ENCODE results near the gene MIEF1.

The MIEF1 gene

DNA sequence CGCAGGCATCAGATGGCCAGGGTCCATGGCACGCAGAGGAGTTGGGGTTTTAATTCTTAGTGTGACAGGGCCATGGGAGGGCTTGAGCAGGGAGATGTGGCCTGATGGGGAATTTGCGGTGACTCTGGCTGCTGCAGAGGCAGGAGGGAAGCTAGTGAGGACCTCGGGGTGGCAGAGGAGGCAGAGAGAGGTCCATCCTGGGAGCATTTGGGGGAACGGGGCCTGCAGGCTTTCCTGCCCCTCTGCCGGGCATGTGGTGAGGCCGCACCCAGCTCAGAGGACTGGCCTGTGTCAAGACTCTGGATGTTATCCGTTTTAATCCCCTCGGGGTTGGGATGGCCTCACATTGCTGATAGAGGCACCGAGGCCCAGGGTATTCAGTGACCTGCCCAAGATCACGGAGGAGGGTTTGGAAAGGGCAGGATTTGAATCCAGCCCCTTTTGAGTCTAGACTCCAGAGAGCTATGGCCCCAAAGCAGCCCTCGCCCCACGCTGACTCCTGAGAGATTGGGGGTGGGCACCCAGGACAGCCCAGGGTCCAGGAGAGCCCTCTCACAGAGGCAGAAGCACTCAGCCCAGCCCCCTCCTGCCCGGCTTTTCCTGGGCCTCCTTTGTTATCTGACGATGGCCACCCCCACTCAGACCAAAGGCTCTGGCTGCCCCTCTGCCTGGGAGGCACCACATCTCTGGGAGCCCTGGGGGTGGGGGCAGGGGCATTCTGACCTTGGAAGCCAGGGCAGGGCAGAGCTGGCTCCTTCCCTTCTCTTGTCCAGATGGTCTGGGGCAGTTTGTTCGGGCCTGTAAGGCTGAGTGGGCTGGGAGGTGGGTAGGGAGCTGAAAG is 31.4 kb upstream of the MIEF1 start:
- DNase-seq (ENCODE audit: low read depth, low spot score), result no peak

- no peak for DNase-seq (ENCODE audit: low read depth, low spot score)
These were observed 30.5 kb upstream of the MIEF1 start for GRCh38 chr22:39471381-39472141.

DNA sequence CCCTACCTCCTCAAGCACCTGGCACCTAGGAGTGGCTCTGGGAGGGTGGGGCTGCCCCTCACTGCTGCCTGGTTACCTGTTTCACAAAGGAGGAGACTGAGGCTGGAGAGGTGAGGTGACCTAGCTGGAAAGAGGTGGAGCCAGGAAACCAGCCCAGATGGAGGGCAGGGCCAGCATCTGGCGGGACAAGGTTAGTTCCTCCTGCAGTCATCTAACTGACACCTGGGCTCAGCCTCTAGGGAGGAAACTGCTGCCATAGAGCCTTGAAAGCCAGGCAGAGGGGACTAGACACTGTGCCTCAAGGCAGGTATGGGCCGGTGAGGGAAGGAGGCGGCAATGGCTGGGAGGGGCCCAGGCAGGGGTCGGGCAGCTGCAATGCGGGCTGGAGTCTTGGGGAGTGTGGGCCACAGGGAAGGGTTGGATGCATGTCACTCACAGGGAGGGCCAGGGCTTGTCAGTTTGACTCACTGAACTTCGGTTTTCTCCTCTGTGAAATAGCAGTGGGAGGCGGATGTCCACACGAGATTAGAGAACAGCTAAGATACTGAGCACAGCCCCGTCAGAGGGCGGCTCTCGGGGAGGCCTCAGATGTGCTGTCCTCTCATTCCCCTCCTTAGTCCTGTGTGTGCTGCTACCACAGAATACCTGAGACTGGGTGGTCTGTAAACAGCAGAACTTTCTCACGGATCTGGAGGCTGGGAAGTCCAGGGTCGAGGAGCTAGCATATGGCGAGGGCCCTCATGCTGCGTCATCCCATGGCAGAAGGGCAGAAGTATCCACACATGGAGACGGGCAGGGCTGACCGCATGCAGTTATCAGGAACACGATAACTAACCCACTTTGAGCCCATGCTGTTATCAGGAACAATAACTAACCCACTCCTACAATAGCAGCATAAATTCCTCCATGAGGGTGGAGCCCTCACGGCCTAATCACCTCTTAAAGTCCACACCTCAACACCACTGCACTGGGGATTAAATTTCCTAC is 29.2 kb upstream of the MIEF1 start:
- DNase-seq (ENCODE audit: low read depth, low spot score), result no peak

DNA sequence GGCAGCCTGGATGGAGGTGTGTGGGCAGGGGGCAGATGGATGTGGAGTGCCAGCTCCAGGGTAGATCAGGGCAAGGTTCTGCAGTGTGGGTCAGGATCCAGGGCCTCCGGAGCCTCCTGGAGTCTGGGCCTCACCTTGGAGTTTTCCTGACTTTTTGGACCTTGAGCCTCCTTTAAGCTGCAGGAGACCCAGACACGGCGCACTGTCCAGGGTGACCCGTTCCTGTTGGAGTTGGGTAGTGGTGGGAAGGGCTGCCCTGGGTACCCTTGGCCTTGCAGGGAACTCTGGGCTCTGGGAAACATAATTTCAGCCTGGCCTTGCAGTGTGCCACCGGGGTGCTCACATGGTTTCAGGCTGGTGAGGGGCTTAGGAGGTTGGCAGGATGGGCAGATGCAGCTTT is 28.2 kb upstream of the MIEF1 start:
- DNase-seq (ENCODE audit: low read depth, low spot score), result no peak

- no peak for DNase-seq (ENCODE audit: low read depth, low spot score)
These were observed 27.6 kb upstream of the MIEF1 start for GRCh38 chr22:39474351-39475111.

- DNase-seq (ENCODE audit: low read depth, low spot score), result no peak
These were observed 26.8 kb upstream of the MIEF1 start for GRCh38 chr22:39475337-39475736.

DNA sequence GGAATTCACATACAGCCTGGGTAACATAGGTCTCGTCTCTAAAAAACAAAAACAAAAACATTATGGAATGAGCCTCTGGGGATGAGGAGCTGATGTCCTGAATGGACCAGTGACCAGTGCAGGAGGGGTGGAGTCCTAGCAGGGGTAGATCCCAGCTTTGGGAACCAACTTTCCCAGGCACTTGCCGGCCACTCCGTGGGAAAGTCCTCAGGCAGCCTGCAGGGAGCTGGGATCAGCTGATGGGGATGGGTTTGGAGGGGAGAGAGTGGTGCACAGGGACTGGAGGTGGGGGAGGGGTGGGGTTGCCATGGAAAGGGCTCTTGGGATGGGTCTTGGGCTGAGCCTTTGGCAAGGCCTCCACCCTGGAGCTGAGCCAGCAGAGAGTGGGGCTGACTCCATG is 26.2 kb upstream of the MIEF1 start:
- DNase-seq (ENCODE audit: low read depth, low spot score), result no peak

GRCh38 chr22:39476664-39477063 is 25.4 kb upstream of the MIEF1 start:
- DNase-seq (ENCODE audit: low read depth, low spot score), result no peak

DNA sequence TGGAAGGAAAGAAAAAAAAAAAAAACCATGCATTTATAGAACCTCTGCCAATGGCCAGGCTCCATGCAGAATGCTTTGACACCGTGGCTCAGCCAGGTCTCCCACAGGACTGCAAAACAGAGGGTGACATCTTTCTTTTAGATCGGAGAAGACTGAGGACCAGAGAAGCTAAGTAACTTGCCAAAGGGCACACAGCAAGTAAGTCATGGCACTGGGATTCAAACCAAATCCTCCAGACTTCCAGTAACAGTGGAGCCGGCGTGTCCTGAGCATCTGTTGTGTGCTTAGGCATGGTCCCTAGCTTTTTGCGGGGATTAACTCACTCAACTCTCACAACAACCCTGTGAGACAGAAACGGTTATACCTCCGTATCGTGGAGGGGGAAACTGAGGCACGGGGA is 24.5 kb upstream of the MIEF1 start:
- no peak for DNase-seq (ENCODE audit: low read depth, low spot score)

DNA sequence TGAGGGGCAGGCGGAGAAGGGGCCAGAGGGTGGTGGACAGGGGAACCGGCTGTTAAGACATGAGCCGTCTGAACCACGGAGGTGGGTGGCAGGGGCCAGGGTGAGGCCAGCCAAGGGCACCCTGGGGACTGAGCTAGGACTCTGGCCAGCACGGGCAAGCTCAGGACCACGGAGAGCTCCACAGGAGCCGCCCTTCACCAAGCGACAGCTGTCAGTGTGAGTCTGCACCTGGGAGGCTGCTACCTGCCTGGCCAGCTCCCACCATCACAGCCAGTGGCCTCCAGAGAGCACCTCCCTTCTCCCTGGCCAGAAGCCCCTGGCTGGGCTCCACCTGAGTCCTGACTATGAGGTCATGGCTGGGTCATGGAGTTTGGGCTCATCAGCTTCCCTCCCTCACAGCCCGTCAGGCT is 23.6 kb upstream of the MIEF1 start:
- DNase-seq (ENCODE audit: low read depth, low spot score), result no peak

DNA sequence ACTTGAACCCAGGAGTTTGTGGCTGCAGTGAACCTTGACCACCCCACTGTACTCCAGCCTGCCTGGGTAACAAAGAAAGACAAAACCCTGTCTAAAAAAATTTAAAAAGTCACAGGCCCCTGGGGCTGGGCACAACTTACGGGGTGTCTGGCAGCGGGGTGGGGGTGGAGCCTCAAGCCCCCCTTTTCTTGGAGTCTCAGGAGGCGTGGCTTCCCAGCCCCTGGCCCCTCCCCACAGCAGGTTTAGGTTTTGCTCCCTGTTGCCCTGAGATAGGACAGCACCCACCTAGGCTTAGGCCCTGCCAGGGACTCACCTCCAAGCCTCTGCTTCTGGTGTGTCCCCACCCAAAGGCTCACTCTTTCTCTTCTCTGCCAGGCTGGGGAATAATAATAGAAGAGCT is 22.8 kb upstream of the MIEF1 start:
- DNase-seq (ENCODE audit: low read depth, low spot score), result no peak

GRCh38 chr22:39480557-39480956 is 21.5 kb upstream of the MIEF1 start:
- DNase-seq (ENCODE audit: low read depth, low spot score), result no peak

DNA sequence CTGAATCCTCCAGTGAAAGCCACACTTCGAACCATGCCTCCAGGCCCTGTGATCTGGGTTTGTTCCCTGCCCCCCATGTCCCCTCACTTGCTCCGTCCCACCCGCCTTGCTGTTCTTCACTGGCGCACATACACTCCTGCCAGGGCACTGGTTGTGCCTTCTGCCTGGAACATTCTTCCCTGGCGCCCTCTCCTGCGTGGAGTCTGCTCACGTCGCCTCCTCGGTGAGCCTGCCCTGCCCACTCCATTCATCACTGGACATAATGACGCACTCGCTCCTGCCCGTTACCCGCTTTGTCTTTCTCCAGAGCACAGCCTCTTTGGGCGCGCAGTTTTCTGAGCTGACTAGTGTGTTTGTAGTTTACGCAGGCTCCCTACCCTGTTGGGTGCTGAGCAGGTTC is 21.0 kb upstream of the MIEF1 start:
- no peak for DNase-seq (ENCODE audit: low read depth, low spot score)

- DNase-seq (ENCODE audit: low read depth, low spot score), result no peak
These were observed 20.5 kb upstream of the MIEF1 start for GRCh38 chr22:39481595-39481994.

DNA sequence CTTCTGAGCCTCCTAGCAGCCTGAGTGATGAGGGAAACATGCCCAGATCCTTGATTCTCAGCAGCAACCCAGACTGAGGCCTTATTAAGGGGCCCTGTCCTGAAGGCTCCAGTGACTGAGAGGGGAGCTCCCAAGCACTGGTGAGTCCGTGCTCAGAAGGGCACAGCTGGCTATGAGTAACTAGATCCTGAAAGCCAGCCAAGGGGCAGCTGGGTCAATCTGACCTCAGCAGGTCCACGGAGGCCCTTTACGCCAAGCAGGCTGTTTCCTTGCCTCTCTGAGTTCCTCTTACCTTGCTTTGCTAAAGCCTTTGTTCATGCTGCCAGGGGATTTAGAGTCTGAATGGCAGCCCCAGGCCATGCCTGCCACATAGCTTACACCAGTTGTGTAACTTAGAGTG is 19.3 kb upstream of the MIEF1 start:
- no peak for DNase-seq (ENCODE audit: low read depth, low spot score)

- no peak for DNase-seq (ENCODE audit: low read depth, low spot score)
These were observed 14.9 kb upstream of the MIEF1 start for GRCh38 chr22:39486951-39487825.

- no peak for DNase-seq (ENCODE audit: low read depth, low spot score)
These were observed 14.1 kb upstream of the MIEF1 start for GRCh38 chr22:39487826-39488520.

DNA sequence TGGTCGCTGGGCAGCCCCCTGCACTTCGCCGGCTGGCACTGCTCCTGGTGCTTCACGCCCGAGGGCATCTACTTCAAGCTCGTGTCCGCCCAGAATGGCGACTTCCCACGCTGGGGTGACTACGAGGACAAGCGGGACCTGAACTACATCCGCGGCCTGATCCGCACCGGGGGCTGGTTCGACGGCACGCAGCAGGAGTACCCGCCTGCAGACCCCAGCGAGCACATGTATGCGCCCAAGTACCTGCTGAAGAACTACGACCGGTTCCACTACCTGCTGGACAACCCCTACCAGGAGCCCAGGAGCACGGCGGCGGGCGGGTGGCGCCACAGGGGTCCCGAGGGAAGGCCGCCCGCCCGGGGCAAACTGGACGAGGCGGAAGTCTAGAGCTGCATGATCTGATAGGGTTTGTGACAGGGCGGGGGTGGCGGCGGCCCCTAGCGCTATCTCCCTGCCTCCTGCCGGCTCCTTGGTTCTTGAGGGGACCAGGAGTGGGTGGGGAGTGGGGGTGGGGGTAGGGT is 13.5 kb upstream of the MIEF1 start:
- no peak for DNase-seq (ENCODE audit: low read depth, low spot score)
